ENCODE data around the gene LRP5. TPM values are rescaled to one million over a fixed set of nuclear protein-coding genes. Genes with fewer than 3 reads are reported as not detected.

Gene LRP5
- polyA plus RNA-seq, 3 donors: 0.23 to 0.29 TPM; not detected in 1

DNA sequence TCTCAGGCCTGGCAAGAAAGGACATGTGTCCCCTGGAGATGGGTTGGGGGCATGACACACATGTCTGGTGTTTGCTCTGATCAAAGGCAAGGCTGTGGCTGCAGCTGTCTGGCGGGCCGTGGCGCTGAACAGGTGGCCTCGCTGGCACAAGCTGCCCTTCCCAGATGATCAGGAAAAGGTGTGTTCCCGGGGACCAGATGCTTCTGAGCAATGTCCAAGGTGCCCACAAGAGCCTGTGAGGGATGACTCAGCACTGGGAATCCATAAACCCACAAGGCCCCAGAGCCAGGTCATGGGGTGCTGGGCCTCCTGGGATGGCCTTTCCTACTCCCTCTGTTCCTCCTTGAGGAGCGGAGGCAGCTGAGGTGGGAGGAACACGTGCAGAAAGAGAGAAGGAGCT is 9.7 kb upstream of the LRP5 start:
- H3K27me3 Mint-ChIP-seq (ENCODE audit: low read depth in 3 of 3): peaks cover 3 to 9% (median 5%) of the 10 kb centered on the region in 3 donors
- DNase-seq: peak in 1 of 3 donors; percentile 52
- intact Hi-C loops (cut with micrococcal nuclease): no loop called here
- WGBS (ENCODE audit: insufficient coverage): 58% methylated on average over 5 of the region's 7 CpGs
- peak overlapping the region in 5 of 7 donors; percentile 64 to 71 (median 65) for H3K27ac Mint-ChIP-seq
- no peak overlapping the region for H3K4me3 Mint-ChIP-seq
- H3K4me1 Mint-ChIP-seq: peaks cover 26% of the 10 kb centered on the region
- H3K27me3 ChIP-seq (ENCODE audit: control insufficient read depth in 2 of 2, insufficient read depth in 2 of 2, low read length in 2 of 2): no peaks in the 10 kb centered on the region
- no peak overlapping the region for H3K9ac ChIP-seq (ENCODE audit: insufficient read depth, low read length, poor library complexity, severe bottlenecking)
- TF ChIP-seq, protein P1, sequence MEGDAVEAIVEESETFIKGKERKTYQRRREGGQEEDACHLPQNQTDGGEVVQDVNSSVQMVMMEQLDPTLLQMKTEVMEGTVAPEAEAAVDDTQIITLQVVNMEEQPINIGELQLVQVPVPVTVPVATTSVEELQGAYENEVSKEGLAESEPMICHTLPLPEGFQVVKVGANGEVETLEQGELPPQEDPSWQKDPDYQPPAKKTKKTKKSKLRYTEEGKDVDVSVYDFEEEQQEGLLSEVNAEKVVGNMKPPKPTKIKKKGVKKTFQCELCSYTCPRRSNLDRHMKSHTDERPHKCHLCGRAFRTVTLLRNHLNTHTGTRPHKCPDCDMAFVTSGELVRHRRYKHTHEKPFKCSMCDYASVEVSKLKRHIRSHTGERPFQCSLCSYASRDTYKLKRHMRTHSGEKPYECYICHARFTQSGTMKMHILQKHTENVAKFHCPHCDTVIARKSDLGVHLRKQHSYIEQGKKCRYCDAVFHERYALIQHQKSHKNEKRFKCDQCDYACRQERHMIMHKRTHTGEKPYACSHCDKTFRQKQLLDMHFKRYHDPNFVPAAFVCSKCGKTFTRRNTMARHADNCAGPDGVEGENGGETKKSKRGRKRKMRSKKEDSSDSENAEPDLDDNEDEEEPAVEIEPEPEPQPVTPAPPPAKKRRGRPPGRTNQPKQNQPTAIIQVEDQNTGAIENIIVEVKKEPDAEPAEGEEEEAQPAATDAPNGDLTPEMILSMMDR (IDR thresholded peaks at IDR 0.05): no peak
- no peaks in the 10 kb centered on the region for H3K36me3 ChIP-seq (replicated peaks in 1 of 2; ENCODE audit: control insufficient read depth in 1 of 2, insufficient read depth in 2 of 2, low read length in 2 of 2)
- H3K4me2 ChIP-seq (replicated peaks; ENCODE audit: extremely low read depth, low read length, poor library complexity, severe bottlenecking): no peak overlapping the region
- no peaks in the 10 kb centered on the region for H3K36me3 Mint-ChIP-seq
- no peaks in the 10 kb centered on the region for H3K79me2 ChIP-seq (ENCODE audit: insufficient read depth, low read length)
- H4K20me1 ChIP-seq (ENCODE audit: insufficient read depth, low read length): no peaks in the 10 kb centered on the region
- H3K9me3 Mint-ChIP-seq: peaks cover 0 to 6% (median 0%) of the 10 kb centered on the region in 7 donors
- peaks cover 22 to 25% of the 10 kb centered on the region in 2 donors for H3K4me1 ChIP-seq (ENCODE audit: control insufficient read depth in 1 of 2, insufficient read depth in 2 of 2, low read length in 2 of 2)
- peak overlapping the region; percentile 21 to 61 for H3K27ac ChIP-seq (ENCODE audit: low read depth in 1 of 2, low read length in 2 of 2)
- no peaks in the 10 kb centered on the region for H3K9me3 ChIP-seq (replicated peaks in 1 of 2; ENCODE audit: control insufficient read depth in 1 of 2, insufficient read depth in 1 of 2, low read length in 2 of 2)
- H3K4me3 ChIP-seq (replicated peaks in 1 of 3; ENCODE audit: low read depth in 2 of 3, low read length in 3 of 3): no peak overlapping the region
- H2AFZ ChIP-seq (ENCODE audit: insufficient read depth, low read depth, low read length, poor library complexity, severe bottlenecking): peak overlapping the region; percentile 6

DNA sequence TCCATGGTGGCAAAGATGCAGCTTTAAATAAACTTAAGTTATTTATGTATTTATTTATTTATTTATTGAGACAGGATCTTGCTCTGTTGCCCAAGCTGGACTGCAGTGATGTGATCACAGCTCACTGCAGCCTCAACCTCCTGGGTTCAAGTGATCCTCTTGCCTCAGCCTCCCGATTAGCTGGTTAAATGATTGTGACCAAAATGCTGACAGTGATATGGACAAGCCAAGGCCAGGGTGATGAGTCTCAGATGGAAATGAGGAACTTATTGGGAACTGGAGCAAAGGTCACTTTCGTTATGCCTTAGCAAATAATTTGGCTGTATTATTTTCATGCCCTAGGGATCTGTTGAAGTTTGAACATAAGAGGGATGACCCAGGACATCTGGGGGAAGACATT is 9.3 kb upstream of the LRP5 start:
- Mint-ChIP-seq H3K4me1 (peaks cover 24% of the 10 kb centered on the region), H3K27ac (peak overlapping the region in 5 of 7 donors; percentile 64 to 73 (median 65)), H3K9me3 (peaks cover 0 to 6% (median 0%) of the 10 kb centered on the region in 7 donors), H3K36me3 (no peaks in the 10 kb centered on the region), H3K4me3 (peak overlapping the region in 1 of 2 donors; percentile 42), H3K27me3 (ENCODE audit: low read depth in 3 of 3) (peaks cover 3 to 9% (median 5%) of the 10 kb centered on the region in 3 donors)
- Histone ChIP-seq H4K20me1 (ENCODE audit: insufficient read depth, low read length) (no peaks in the 10 kb centered on the region), H3K9ac (ENCODE audit: insufficient read depth, low read length, poor library complexity, severe bottlenecking) (no peak overlapping the region), H3K36me3 (replicated peaks in 1 of 2; ENCODE audit: control insufficient read depth in 1 of 2, insufficient read depth in 2 of 2, low read length in 2 of 2) (no peaks in the 10 kb centered on the region), H3K4me3 (replicated peaks in 1 of 3; ENCODE audit: low read depth in 2 of 3, low read length in 3 of 3) (no peak overlapping the region), H2AFZ (ENCODE audit: insufficient read depth, low read depth, low read length, poor library complexity, severe bottlenecking) (peak overlapping the region; percentile 6), H3K4me2 (replicated peaks; ENCODE audit: extremely low read depth, low read length, poor library complexity, severe bottlenecking) (peak overlapping the region; percentile 30), H3K27me3 (ENCODE audit: control insufficient read depth in 2 of 2, insufficient read depth in 2 of 2, low read length in 2 of 2) (no peaks in the 10 kb centered on the region), H3K27ac (ENCODE audit: low read depth in 1 of 2, low read length in 2 of 2) (peak overlapping the region; percentile 21 to 61), H3K4me1 (ENCODE audit: control insufficient read depth in 1 of 2, insufficient read depth in 2 of 2, low read length in 2 of 2) (peaks cover 19 to 21% of the 10 kb centered on the region in 2 donors), H3K9me3 (replicated peaks in 1 of 2; ENCODE audit: control insufficient read depth in 1 of 2, insufficient read depth in 1 of 2, low read length in 2 of 2) (no peaks in the 10 kb centered on the region), H3K79me2 (ENCODE audit: insufficient read depth, low read length) (no peaks in the 10 kb centered on the region)
- WGBS (ENCODE audit: insufficient coverage): 20% methylated on average over 1 of the region's 2 CpGs
- TF ChIP-seq, protein P1 (IDR thresholded peaks at IDR 0.05): no peak
- intact Hi-C loops (cut with micrococcal nuclease): no loop called here
- DNase-seq: peak; percentile 51 to 76 (median 59)

Data from CD14-positive monocyte (primary cell).